K562 (cell line): Measurements from ENCODE around the gene LTBP2. TPM values are rescaled to one million over a fixed set of nuclear protein-coding genes. Genes with fewer than 3 reads are reported as not detected.

ENCODE experiments used
- ATAC-seq: fragments of 200-7000 bp; cut with Tn5 transposase; 3 replicates; pipeline ENCODE4 v1.9.1; 2020; ENCODE audit warnings: moderate library complexity
- BruUV-seq: library from RNA; stranded (reverse); fragments of 400-500 nt; replicated peaks from 2 replicates; lab custom pipeline; 2021; lab: Mats Ljungman, UMichigan
- CTCF ChIA-PET: fragments of 300-600 bp; formaldehyde crosslinking; extraction: SDS; loops from one replicate; lab custom pipeline; 2021; ENCODE audit warnings: low intra/inter-chr PET ratio; lab: Yijun Ruan, JAX
- POLR2A ChIA-PET: fragments of 300-600, 350-650 bp; sonication (Branson Sonifier 250); formaldehyde crosslinking; extraction: SDS; loops from one replicate; lab custom pipeline; 2021; ENCODE audit warnings: antibody characterized with exemption, inconsistent platforms; lab: Yijun Ruan, JAX
- DNase-seq, 4 experiments: peaks; one replicate each; pipeline versions ENCODE4 v3.0.0 to v3.0.0-alpha.2; 2011 to 2018; ENCODE audit warnings: low spot score in 3 of 4, mixed read lengths in 3 of 4; ENCODE audit errors: extremely low read depth in 1 of 4
- FAIRE-seq: peaks from 2 replicates; lab custom pipeline; 2011; peaks lifted over from hg19 to GRCh38; lab: Jason Lieb, UNC
- H2AFZ ChIP-seq: 2 replicates; pipeline ENCODE4 v1.6.0; 2011; ENCODE audit warnings: low read depth, low read length, control low read depth, inconsistent platforms
- H3K27ac ChIP-seq: fragments of 200-600 bp; 3 replicates; pipeline ENCODE4 v1.8.0; 2011; ENCODE audit warnings: low read depth, mild to moderate bottlenecking, control low read depth, inconsistent platforms, low read length, moderate library complexity, mixed read lengths; ENCODE audit errors: extremely low read depth
- H3K27me3 ChIP-seq, 2 experiments: fragments of 300-600 bp in 1 of 2; 2 replicates in 1 of 2; 3 replicates in 1 of 2; pipeline versions ENCODE4 v1.6.0 to v1.8.0; 2011; ENCODE audit warnings: inconsistent platforms in 2 of 2, low read length in 2 of 2, mild to moderate bottlenecking in 1 of 2, mixed read lengths in 1 of 2, moderate library complexity in 1 of 2; ENCODE audit not compliant: control insufficient read depth in 2 of 2, insufficient read depth in 2 of 2
- H3K36me3 ChIP-seq: fragments of 300-600 bp; 3 replicates; pipeline ENCODE4 v1.8.0; 2011; ENCODE audit warnings: mild to moderate bottlenecking, low read length, inconsistent platforms; ENCODE audit not compliant: control insufficient read depth, insufficient read depth
- H3K4me1 ChIP-seq, 2 experiments: fragments of 200-600 bp in 1 of 2; replicated peaks in 1 of 2; 2 replicates in 1 of 2; 3 replicates in 1 of 2; pipeline versions ENCODE4 v1.5.1 to v1.8.0; 2011; ENCODE audit warnings: inconsistent platforms in 2 of 2, low read length in 2 of 2, mild to moderate bottlenecking in 1 of 2, mixed read lengths in 1 of 2, moderate library complexity in 1 of 2; ENCODE audit not compliant: control insufficient read depth in 2 of 2, insufficient read depth in 2 of 2
- H3K4me2 ChIP-seq: 2 replicates; pipeline ENCODE4 v1.6.1; 2011; ENCODE audit warnings: low read length, control low read depth, inconsistent platforms, mixed read lengths; ENCODE audit not compliant: insufficient read depth
- H3K4me3 ChIP-seq: fragments of 200-600 bp; sonication (generic), shearing (Covaris generic); 2 replicates; pipeline ENCODE4 v1.5.1; 2016; ENCODE audit warnings: control low read depth, inconsistent platforms
- H3K79me2 ChIP-seq: fragments of 200-600 bp; 3 replicates; pipeline ENCODE4 v1.8.0; 2011; ENCODE audit warnings: low read length, inconsistent platforms; ENCODE audit not compliant: control insufficient read depth, insufficient read depth
- H3K9ac ChIP-seq, 2 experiments: 2 replicates each; pipeline versions ENCODE4 v1.6.0 to v1.6.1; 2011; ENCODE audit warnings: low read depth in 2 of 2, low read length in 2 of 2, control low read depth in 1 of 2, inconsistent platforms in 1 of 2, mild to moderate bottlenecking in 1 of 2, mixed read lengths in 1 of 2; ENCODE audit not compliant: insufficient read depth in 1 of 2
- H3K9me1 ChIP-seq: one replicate; pipeline ENCODE4 v1.6.0; 2011; ENCODE audit warnings: inconsistent platforms, mild to moderate bottlenecking, low read length, moderate library complexity; ENCODE audit not compliant: control insufficient read depth, insufficient read depth
- H3K9me3 ChIP-seq: replicated peaks from 2 replicates; pipeline ENCODE4 v1.5.1; 2011; ENCODE audit warnings: low read depth, low read length, inconsistent platforms; ENCODE audit not compliant: control insufficient read depth, insufficient read depth
- H4K20me1 ChIP-seq: replicated peaks from 2 replicates; pipeline ENCODE4 v1.6.1; 2011; ENCODE audit warnings: low read length, inconsistent platforms, mixed read lengths; ENCODE audit not compliant: control insufficient read depth, insufficient read depth
- KHSRP ChIP-seq: fragments of 450-650 bp; IDR thresholded peaks from 2 replicates; pipeline ENCODE4 v1.6.1; 2017
- POLR3A ChIP-seq: IDR thresholded peaks from 2 replicates; pipeline ENCODE4 v1.6.1; 2011; ENCODE audit warnings: borderline replicate concordance, mild to moderate bottlenecking, moderate library complexity; ENCODE audit not compliant: insufficient read length, insufficient read depth; ENCODE audit errors: extremely low read depth
- PTRF ChIP-seq: fragments of 450-650 bp; IDR thresholded peaks from 2 replicates; pipeline ENCODE4 v1.6.1; 2016; ENCODE audit warnings: mild to moderate bottlenecking, missing genetic modification characterization, missing compliant biosample characterization
- SPI1 ChIP-seq: IDR thresholded peaks from 2 replicates; pipeline ENCODE4 v1.6.1; 2011; ENCODE audit warnings: low read depth, low read length, control low read depth, borderline replicate concordance
- ZNF174 ChIP-seq: fragments of 250-450 bp; sonication (Bioruptor Pico); IDR thresholded peaks from 2 replicates; pipeline ENCODE4 v1.4.0; 2020; ENCODE audit warnings: mild to moderate bottlenecking
- WGBS: fragments of 100-300 bp; shearing (Covaris generic); methylation state at CpG from one replicate; pipeline ENCODE4 v1.1.6; 2016; ENCODE audit warnings: low coverage, mixed read lengths; ENCODE audit not compliant: insufficient coverage; ENCODE audit errors: missing lambda C conversion rate; 5-methylcytosine and 5-hydroxymethylcytosine counted together
- in situ Hi-C: fragments of 300-500 bp; cut with MboI; formaldehyde crosslinking; loops from 4 replicates; pipeline ENCODE4 v1.15.0; 2018; ENCODE audit warnings: inconsistent platforms, mixed read lengths
- intact Hi-C: fragments of 100-400 bp; cut with micrococcal nuclease; formaldehyde crosslinking; loops from 2 replicates; pipeline ENCODE4 v1.14.2; 2022
- polyA plus RNA-seq, 8 experiments: library from polyadenylated mRNA; depleted of rRNA in 4 of 8; stranded (reverse) in 5 of 8; unstranded in 3 of 8; fragments of >200 nt; fragmentation: Nextera tagmentation in 2 of 8; fragmentation: Illumina TruSeq in 1 of 8; extraction: Ambion mirVana in 2 of 8; extraction: Trizol in 1 of 8; gene quantifications; 2 replicates each; pipeline versions ENCODE4 v1.2.1 to v1.2.3, GENCODE V29; 2011 to 2014; ENCODE audit warnings: inconsistent platforms in 1 of 8, missing spikeins in 1 of 8
- total RNA-seq, 7 experiments: library from RNA; depleted of rRNA in 6 of 7; stranded (reverse); fragments of >200 nt in 6 of 7; fragmentation: Illumina TruSeq in 2 of 7; extraction: Trizol in 2 of 7; gene quantifications; 2 replicates each; pipeline versions ENCODE4 v1.2.1 to v1.2.3, GENCODE V29; 2011 to 2021; ENCODE audit warnings: low replicate concordance in 1 of 7

LTBP2 gene
- total and polyA plus RNA-seq, 9 of the 15 experiments (the other 6 are each of a cell fraction or from before 2014, with no cell fraction given): under 0.01 to 0.18 (median 0.03) TPM; not detected in 3

DNA sequence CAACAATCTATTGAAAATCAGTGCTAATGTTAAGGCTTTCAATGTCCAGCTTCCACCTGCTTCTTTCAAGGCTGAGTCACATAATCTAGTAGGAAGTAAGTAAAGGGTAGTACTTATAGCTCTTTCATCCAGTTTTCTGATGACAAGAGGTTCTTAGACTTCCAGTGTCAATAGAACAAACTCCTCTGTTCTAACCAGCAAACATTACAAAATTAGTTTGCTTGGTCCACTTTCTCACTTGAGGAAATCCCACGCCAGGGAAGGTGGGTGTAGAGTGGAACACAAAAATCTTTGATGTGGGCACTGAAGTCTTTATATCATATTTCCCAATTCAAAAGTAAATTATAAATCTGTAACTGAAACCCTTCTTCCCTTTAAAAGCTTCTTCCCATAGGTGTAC is 121.6 kb downstream of the LTBP2 start:
- Histone ChIP-seq H4K20me1 (no peaks in the 10 kb centered on the region), H2AFZ (no peak overlapping the region), H3K36me3 (peaks cover 7% of the 10 kb centered on the region; the same call in 1 of the 3 replicates), H3K4me3 (no peak overlapping the region), H3K79me2 (peaks cover 8% of the 10 kb centered on the region), H3K9ac (no peak overlapping the region), H3K9me1 (no peaks in the 10 kb centered on the region), H3K4me1 (peaks cover 10 to 14% of the 10 kb centered on the region in 2 experiments; a peak in 4 of 5 replicates), H3K27ac (no peak overlapping the region), H3K4me2 (no peak overlapping the region), H3K9me3 (no peaks in the 10 kb centered on the region), H3K27me3 (no peaks in the 10 kb centered on the region)
- DNase-seq: no peak
- ChIA-PET CTCF (no interaction called here), POLR2A (interaction anchor here (0.6 to 1.2 kb wide), 2 partner anchors 9 to 64 kb away, joined by 3 to 4 read pairs; partner anchors contain the start of gene SYNDIG1L)
- no peak for ATAC-seq
- in situ Hi-C loops (no loop called here), intact Hi-C loops (loop anchor here (5.0 kb wide), 2 partner anchors 33 to 128 kb away; no protein-coding TSS in a partner anchor)
- WGBS: 20% methylated on average over 1 of the region's 1 CpG
- FAIRE-seq: no peak
- no TSS peak for BruUV-seq
- TF ChIP-seq ZNF174 (CRISPR knock-in tag): no peak
- no peak for TF ChIP-seq POLR3A
- no peak for TF ChIP-seq PTRF (tag)

DNA sequence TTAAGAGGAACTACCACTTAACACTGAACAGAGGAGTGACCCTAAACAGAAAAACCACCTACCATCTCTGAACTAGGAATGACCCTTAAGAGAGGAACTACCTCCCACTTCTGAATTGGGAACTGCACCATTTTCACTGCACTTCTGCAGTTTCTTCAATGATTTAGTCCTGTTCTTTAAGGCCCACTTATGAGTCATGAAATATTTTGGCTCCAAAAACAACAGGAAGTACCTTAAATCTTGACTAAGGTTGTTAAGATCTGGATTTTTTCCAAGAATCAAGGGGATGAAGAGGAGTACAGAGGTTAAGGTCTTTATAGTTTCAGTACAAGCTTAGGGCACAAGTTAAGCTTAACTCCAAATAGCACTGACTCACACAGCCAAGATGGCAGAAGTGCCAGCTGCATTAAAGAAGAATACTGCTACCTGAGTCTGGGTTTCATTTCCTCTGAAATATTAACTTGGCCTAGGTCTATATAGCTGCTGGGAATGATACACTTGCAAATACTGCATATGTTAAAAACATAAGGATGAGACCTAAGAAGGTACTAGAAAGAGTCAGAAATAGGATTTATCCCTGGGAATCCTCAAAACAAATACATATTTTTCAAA is 123.1 kb downstream of the LTBP2 start:
- no peaks in the 10 kb centered on the region for H4K20me1 ChIP-seq
- BruUV-seq: no TSS peak
- no peaks in the 10 kb centered on the region for H3K9me3 ChIP-seq
- peaks cover 3% of the 10 kb centered on the region for H3K79me2 ChIP-seq
- no peak for ATAC-seq
- peaks cover 6 to 8% of the 10 kb centered on the region in 2 experiments; a peak in 4 of 5 replicates for H3K4me1 ChIP-seq
- H3K27ac ChIP-seq: no peak overlapping the region
- no peaks in the 10 kb centered on the region for H3K36me3 ChIP-seq
- H3K9ac ChIP-seq: no peak overlapping the region
- H3K4me3 ChIP-seq: no peak overlapping the region
- ChIA-PET CTCF (no interaction called here), POLR2A (no interaction called here)
- intact Hi-C loops (no loop called here), in situ Hi-C loops (no loop called here)
- H3K27me3 ChIP-seq: no peaks in the 10 kb centered on the region
- no peak for FAIRE-seq
- no peak for DNase-seq
- peak; percentile 20; the same call in 1 of the 2 replicates for TF ChIP-seq SPI1
- no peak for TF ChIP-seq KHSRP
- TF ChIP-seq, all 486 proteins: peak for 1
- Histone ChIP-seq H2AFZ (no peak overlapping the region), H3K4me2 (no peak overlapping the region), H3K9me1 (no peaks in the 10 kb centered on the region)
